ENCODE data around the gene SPATA13.

Gene SPATA13

DNA sequence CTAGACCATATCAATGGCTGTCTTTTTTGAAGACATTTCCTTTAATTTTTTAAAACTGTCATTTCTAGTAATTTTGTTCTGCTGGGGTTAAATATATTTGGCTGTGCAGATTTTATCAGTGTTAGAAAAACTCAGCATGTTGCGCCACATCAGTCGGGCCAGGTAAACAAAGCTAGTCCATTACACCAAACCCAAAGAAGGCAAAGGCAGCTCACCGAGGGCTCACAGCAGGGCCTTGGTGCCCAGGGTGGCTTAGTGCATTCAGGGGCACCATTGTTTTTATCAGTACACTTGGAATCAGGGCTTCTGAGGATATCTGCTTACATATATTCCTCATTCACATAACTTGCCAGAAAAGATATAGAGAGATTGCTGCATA is 22.2 kb downstream of the SPATA13 start:
- TF ChIP-seq, protein P1, sequence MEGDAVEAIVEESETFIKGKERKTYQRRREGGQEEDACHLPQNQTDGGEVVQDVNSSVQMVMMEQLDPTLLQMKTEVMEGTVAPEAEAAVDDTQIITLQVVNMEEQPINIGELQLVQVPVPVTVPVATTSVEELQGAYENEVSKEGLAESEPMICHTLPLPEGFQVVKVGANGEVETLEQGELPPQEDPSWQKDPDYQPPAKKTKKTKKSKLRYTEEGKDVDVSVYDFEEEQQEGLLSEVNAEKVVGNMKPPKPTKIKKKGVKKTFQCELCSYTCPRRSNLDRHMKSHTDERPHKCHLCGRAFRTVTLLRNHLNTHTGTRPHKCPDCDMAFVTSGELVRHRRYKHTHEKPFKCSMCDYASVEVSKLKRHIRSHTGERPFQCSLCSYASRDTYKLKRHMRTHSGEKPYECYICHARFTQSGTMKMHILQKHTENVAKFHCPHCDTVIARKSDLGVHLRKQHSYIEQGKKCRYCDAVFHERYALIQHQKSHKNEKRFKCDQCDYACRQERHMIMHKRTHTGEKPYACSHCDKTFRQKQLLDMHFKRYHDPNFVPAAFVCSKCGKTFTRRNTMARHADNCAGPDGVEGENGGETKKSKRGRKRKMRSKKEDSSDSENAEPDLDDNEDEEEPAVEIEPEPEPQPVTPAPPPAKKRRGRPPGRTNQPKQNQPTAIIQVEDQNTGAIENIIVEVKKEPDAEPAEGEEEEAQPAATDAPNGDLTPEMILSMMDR (conservative IDR thresholded peaks at IDR 0.05; ENCODE audit: low read length) = no peak
- no peak overlapping the region for H3K4me3 ChIP-seq (ENCODE audit: low read length)
- DNase-seq (ENCODE audit: low read depth) = no peak

DNA sequence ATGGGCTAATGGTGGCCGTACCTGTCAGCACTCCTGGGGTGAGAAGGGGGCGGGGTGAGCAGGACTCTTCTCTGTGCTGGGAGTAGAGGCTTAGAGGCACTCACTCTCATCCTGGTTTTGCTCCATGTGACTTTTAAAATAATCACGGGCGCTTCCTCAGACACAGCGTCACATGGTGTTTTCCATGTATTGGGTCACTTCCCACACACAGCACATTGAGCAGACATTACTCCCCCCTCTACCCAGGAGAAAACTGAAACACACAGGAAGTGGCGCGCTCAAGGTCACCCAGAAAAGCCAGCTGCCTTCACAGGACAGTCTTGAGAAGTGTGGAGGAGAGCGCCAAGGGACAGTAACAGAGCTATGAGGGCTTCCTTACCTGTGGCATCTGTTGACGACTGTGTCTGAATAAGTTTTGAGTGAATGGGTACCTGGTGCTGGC is 23.2 kb downstream of the SPATA13 start:
- H3K4me3 ChIP-seq (ENCODE audit: low read length) = no peak overlapping the region
- DNase-seq (ENCODE audit: low read depth) = no peak
- TF ChIP-seq, protein P1 (conservative IDR thresholded peaks at IDR 0.05; ENCODE audit: low read length) = no peak

DNA sequence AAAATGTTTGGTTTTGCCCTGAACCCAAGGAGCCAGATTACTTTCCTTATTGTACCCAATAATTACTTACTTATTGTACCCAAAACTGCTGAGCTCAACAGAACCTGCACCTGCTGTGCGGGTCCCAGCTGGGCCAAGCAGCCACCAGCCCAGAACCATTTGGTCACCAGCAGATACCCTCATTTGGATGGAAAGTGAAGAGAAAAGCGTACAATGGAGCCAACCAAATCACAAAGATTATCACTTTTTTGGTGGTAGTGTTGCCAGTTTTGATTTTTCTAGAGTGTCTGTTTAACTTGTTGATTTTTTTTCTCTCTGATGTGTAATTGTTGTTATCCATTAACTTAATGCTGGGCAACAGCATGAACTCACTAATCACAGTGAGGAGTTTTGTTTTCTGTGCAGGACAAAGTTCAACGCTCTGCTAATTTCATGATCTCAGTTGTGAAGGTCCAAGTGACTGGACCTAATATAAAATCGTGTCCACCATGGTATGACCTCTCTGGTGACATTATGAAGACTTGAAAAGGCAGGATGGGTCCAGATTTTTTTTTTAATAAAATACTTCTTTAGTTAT is 23.8 kb downstream of the SPATA13 start:
- TF ChIP-seq, protein P1 (conservative IDR thresholded peaks at IDR 0.05; ENCODE audit: low read length) = no peak
- no peak overlapping the region for H3K4me3 ChIP-seq (ENCODE audit: low read length)
- no peak for DNase-seq (ENCODE audit: low read depth)

DNA sequence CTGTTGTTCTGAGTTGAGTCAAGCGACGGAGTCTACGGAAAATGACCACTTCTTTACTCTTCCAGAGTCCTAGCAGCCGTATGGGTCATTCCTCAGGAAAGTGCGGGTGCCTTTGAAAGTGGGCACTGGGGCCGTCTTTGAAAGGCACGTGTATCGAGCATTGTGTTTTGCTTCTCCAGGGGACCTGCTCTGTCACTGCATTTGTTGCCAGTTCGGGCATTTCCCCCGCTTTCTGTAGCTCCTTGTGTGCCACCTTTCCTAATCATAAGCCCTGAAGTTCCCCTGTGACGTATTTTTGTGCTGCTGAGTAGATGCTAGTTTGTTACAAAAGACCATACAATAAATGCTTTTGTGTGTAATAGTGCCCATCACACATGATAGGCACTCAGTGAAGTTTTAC is 24.4 kb downstream of the SPATA13 start:
- no peak overlapping the region for H3K4me3 ChIP-seq (ENCODE audit: low read length)
- no peak for DNase-seq (ENCODE audit: low read depth)
- TF ChIP-seq, protein P1 (conservative IDR thresholded peaks at IDR 0.05; ENCODE audit: low read length) = no peak

DNA sequence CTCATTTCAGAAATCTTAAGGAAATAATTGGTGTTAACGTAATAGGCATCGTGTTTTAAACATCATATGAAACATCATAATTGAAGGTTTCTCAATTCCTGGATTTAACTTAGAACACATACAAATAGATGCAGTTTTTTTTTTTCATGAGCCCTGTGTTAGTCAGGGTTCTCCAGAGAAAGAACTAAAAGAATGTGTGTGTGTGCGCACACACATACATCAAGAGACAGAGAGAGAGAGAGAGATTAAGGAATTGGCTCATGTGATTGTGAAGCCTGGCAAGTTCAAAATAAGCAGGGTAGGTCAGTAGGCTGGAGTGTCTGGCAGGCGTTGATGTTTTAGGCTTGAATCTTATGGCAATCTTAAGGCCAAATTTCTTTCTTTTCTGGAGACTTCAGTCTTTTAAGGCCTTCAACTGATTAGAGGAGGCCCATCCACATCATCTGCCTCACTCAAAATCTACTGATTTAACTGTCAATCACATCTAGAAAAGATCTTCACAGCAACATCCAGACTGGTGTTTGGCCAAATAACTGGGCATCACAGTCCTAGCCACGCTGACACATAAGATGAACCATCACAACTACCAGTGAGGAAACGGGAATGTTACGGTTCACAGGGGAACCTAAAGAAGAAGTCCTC is 25.2 kb downstream of the SPATA13 start:
- TF ChIP-seq, protein P1 (conservative IDR thresholded peaks at IDR 0.05; ENCODE audit: low read length) = no peak
- no peak overlapping the region for H3K4me3 ChIP-seq (ENCODE audit: low read length)
- peak; percentile 75 for DNase-seq (ENCODE audit: low read depth)

DNA sequence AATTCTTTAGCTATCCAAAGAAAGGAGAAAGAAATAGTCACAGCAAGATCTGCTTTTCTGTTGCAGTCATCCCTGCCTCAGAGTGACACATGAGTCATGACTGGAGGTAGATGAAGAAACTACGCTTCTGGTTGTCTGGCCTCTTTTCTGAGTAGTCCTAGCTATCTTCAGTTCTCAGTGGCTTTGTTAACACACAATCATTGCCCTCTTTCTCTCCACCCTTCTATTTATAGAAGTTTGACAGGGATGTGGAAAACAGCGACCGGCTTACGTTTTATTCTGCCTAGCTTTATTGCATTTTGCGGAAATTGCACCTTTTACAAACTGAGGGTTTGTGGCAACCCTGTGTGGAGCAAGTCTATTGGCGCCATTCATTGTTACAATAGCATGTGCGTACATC is 26.7 kb downstream of the SPATA13 start:
- TF ChIP-seq, protein P1 (conservative IDR thresholded peaks at IDR 0.05; ENCODE audit: low read length) = no peak
- peak; percentile 24 for DNase-seq (ENCODE audit: low read depth)
- no peak overlapping the region for H3K4me3 ChIP-seq (ENCODE audit: low read length)

Measured in AG10803 (cell line).